BE2C (cell line): ENCODE data around the gene CD82. TPM values are rescaled to one million over a fixed set of nuclear protein-coding genes. Genes with fewer than 3 reads are reported as not detected.

Experiments used
- DNase-seq: peaks from one replicate; pipeline ENCODE4 v3.0.0-alpha.2; 2020
- H3K27me3 ChIP-seq: fragments of 250-450 bp; sonication (Bioruptor Pico); 2 replicates; pipeline ENCODE4 v1.5.1; 2020; ENCODE audit warnings: mild to moderate bottlenecking
- H3K36me3 ChIP-seq: fragments of 250-450 bp; sonication (Bioruptor Pico); 2 replicates; pipeline ENCODE4 v1.5.1; 2020; ENCODE audit warnings: mild to moderate bottlenecking
- H3K4me1 ChIP-seq: fragments of 250-450 bp; sonication (Bioruptor Pico); 2 replicates; pipeline ENCODE4 v1.5.1; 2020
- H3K4me3 ChIP-seq: 2 replicates; pipeline ENCODE4 v1.5.1; 2011; ENCODE audit warnings: low read depth, low read length
- H3K9me3 ChIP-seq: fragments of 250-450 bp; sonication (Bioruptor Pico); 2 replicates; pipeline ENCODE4 v1.5.1; 2020
- CTCF ChIP-seq: IDR thresholded peaks from 2 replicates; pipeline ENCODE4 v1.5.1; 2012; ENCODE audit warnings: mild to moderate bottlenecking, low read depth, low read length
- polyA plus RNA-seq: library from polyadenylated mRNA; unstranded; fragments of >200 nt; gene quantifications from one replicate; pipeline ENCODE4 v1.2.1, GENCODE V29; 2012; ENCODE audit warnings: low read depth, missing spikeins; ENCODE audit not compliant: insufficient read length, insufficient read depth

Gene CD82
- polyA plus RNA-seq, result 1.3 TPM

GRCh38 chr11:44565211-44565952 is at the start of gene CD82:
CD82 (plus strand) TSS chr11:44565663; CDS start chr11:44594663, 29,000 bp downstream.
- Histone ChIP-seq H3K4me1 (no peaks in the 10 kb centered on the region), H3K4me3 (peak within 1 kb of the TSS; percentile 47), H3K36me3 (no peaks in the 10 kb centered on the region), H3K27me3 (no peaks in the 10 kb centered on the region), H3K9me3 (no peaks in the 10 kb centered on the region)
- peak; percentile 98 for DNase-seq
- TF ChIP-seq CTCF, result no peak

GRCh38 chr11:44516688-44517507 is 48.6 kb upstream of the CD82 start:
- Histone ChIP-seq H3K36me3 (no peaks in the 10 kb centered on the region), H3K4me3 (no peak overlapping the region), H3K4me1 (no peaks in the 10 kb centered on the region), H3K27me3 (no peaks in the 10 kb centered on the region), H3K9me3 (no peaks in the 10 kb centered on the region)
- no peak for DNase-seq
- TF ChIP-seq CTCF, result no peak

GRCh38 chr11:44517541-44517940 is 47.9 kb upstream of the CD82 start:
- no peak for DNase-seq
- Histone ChIP-seq H3K36me3 (no peaks in the 10 kb centered on the region), H3K4me3 (no peak overlapping the region), H3K9me3 (no peaks in the 10 kb centered on the region), H3K27me3 (no peaks in the 10 kb centered on the region), H3K4me1 (no peaks in the 10 kb centered on the region)
- TF ChIP-seq CTCF, result no peak

- no peak for TF ChIP-seq CTCF
- no peak overlapping the region for H3K4me3 ChIP-seq
These were observed 46.4 kb upstream of the CD82 start for GRCh38 chr11:44518968-44519550.

GRCh38 chr11:44519989-44520737 is 45.3 kb upstream of the CD82 start:
- no peaks in the 10 kb centered on the region for H3K36me3 ChIP-seq
- no peak for TF ChIP-seq CTCF

More at GRCh38 chr11:44518968-44519550, 46.4 kb upstream of the CD82 start:
- Histone ChIP-seq H3K9me3 (no peaks in the 10 kb centered on the region), H3K4me1 (no peaks in the 10 kb centered on the region), H3K36me3 (no peaks in the 10 kb centered on the region), H3K27me3 (no peaks in the 10 kb centered on the region)
- no peak for DNase-seq

More at GRCh38 chr11:44519989-44520737, 45.3 kb upstream of the CD82 start:
- no peaks in the 10 kb centered on the region for H3K27me3 ChIP-seq
- H3K4me3 ChIP-seq, result no peak overlapping the region
- no peaks in the 10 kb centered on the region for H3K9me3 ChIP-seq
- no peaks in the 10 kb centered on the region for H3K4me1 ChIP-seq
- no peak for DNase-seq
